NB4 (cell line): Measurements from ENCODE around the gene DENND1A.
"Not testable (repeated sequence)": the region's sequence is repeated elsewhere in the genome, so short reads cannot be mapped to it uniquely, and the experiment has no call there.

ENCODE experiments used
- CTCF ChIP-seq: IDR thresholded peaks from one replicate; pipeline ENCODE4 v1.5.1; 2012; ENCODE audit warnings: low read depth, low read length
- MAX ChIP-seq: IDR thresholded peaks from 2 replicates; pipeline ENCODE4 v1.6.1; 2011; ENCODE audit warnings: low read depth, low read length
- POLR2A ChIP-seq: IDR thresholded peaks from 2 replicates; pipeline ENCODE4 v1.6.1; 2011; ENCODE audit warnings: mild to moderate bottlenecking; ENCODE audit not compliant: insufficient read length; ENCODE audit errors: extremely low read depth

- not testable (repeated sequence) for TF ChIP-seq CTCF, POLR2A, MAX
Observed at GRCh38 chr9:123636805-123637204, 293.1 kb downstream of the DENND1A start.
